ENCODE data around the gene CITED1.

CITED1 gene

GRCh38 chrX:72308566-72309296 is 3.0 kb upstream of the CITED1 start:
- peak; percentile 78 for DNase-seq

- no peak for DNase-seq
Observed at GRCh38 chrX:72308209-72308565, 2.5 kb upstream of the CITED1 start.

- DNase-seq: no peak
Observed at GRCh38 chrX:72307646-72308051, 1.9 kb upstream of the CITED1 start.

- peak; percentile 82 for DNase-seq
Observed at GRCh38 chrX:72306851-72307645, 1.3 kb upstream of the CITED1 start.

GRCh38 chrX:72306085-72306801 is 529 bp upstream of the CITED1 start:
- peak; percentile 20 for DNase-seq

- no peak for DNase-seq
Observed at GRCh38 chrX:72304877-72305276, 837 bp downstream of the CITED1 start.

GRCh38 chrX:72301781-72302180 is 3.9 kb downstream of the CITED1 start:
- DNase-seq: no peak

- DNase-seq: no peak
Observed at GRCh38 chrX:72299891-72300630, 5.7 kb downstream of the CITED1 start.

GRCh38 chrX:72297953-72298730 is 7.6 kb downstream of the CITED1 start:
- peak; percentile 55 for DNase-seq

- DNase-seq: no peak
Observed at GRCh38 chrX:72296991-72297390, 8.7 kb downstream of the CITED1 start.

- DNase-seq: no peak
Observed at GRCh38 chrX:72295745-72296144, 10.0 kb downstream of the CITED1 start.

- no peak for DNase-seq
Observed at GRCh38 chrX:72294497-72294896, 11.2 kb downstream of the CITED1 start.

GRCh38 chrX:72282302-72282701 is 23.4 kb downstream of the CITED1 start:
- no peak for DNase-seq

- no peak for DNase-seq
Observed at GRCh38 chrX:72280321-72280845, 25.3 kb downstream of the CITED1 start.

- DNase-seq: no peak
Observed at GRCh38 chrX:72276478-72276953, 29.2 kb downstream of the CITED1 start.

GRCh38 chrX:72274526-72274925 is 31.2 kb downstream of the CITED1 start:
- no peak for DNase-seq

GRCh38 chrX:72273718-72274117 is 32.0 kb downstream of the CITED1 start:
- DNase-seq: no peak

GRCh38 chrX:72272868-72273267 is 32.8 kb downstream of the CITED1 start:
- no peak for DNase-seq

- DNase-seq: no peak
Observed at GRCh38 chrX:72271812-72272211, 33.9 kb downstream of the CITED1 start.

GRCh38 chrX:72271091-72271788 is 34.5 kb downstream of the CITED1 start:
- no peak for DNase-seq

GRCh38 chrX:72270316-72270866 is 35.3 kb downstream of the CITED1 start:
- no peak for DNase-seq

All from hematopoietic multipotent progenitor cell treated with erythropoietin and hydrocortisone succinate and interleukin-3 and kit ligand, for 4 days (in vitro differentiated cells).